Raji (cell line): ENCODE measurements around the gene IDH3G.

Source experiments
- POLR2A ChIP-seq: IDR thresholded peaks from 2 replicates; pipeline ENCODE4 v1.6.1; 2011; ENCODE audit warnings: low read depth, low read length, control low read depth; ENCODE audit not compliant: insufficient read depth

IDH3G gene

GRCh38 chrX:153772316-153773217 lies 21.6 kb downstream of the IDH3G start:
- no peak for TF ChIP-seq POLR2A

DNA sequence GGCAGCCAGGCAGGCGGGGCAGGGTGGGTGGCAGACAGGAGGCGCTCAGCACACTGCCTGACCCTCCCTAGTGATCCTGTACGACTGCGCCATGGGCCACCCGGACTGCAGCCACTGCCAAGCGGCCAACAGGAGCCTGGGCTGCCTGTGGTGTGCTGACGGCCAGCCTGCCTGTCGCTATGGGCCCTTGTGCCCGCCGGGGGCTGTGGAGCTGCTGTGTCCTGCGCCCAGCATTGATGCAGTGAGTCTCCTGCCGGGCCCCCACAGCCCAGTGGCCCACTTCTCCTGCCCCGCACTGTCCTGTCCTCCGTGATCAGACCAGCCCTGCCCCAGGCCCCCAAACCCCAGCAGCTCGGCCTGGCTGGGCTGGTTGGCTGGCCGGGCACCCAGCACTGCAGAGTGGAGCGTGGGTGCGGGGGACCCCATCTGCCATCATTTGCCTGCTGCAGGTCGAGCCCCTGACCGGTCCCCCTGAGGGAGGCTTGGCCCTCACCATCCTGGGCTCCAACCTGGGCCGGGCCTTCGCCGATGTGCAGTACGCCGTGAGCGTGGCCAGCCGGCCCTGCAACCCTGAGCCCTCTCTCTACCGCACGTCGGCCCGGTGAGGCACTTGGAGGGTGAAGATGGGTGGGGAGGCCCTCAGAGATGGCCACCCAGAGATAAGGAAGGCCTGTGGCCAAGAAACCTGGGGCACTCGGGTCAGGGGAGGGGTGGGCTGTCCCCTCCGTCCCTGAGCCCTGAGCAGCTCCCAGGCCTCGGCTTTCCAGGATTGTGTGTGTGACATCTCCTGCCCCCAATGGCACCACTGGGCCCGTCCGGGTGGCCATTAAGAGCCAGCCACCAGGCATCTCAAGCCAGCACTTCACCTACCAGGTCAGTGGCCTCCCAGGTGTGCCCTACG lies 22.5 kb downstream of the IDH3G start:
- no peak for TF ChIP-seq POLR2A

DNA sequence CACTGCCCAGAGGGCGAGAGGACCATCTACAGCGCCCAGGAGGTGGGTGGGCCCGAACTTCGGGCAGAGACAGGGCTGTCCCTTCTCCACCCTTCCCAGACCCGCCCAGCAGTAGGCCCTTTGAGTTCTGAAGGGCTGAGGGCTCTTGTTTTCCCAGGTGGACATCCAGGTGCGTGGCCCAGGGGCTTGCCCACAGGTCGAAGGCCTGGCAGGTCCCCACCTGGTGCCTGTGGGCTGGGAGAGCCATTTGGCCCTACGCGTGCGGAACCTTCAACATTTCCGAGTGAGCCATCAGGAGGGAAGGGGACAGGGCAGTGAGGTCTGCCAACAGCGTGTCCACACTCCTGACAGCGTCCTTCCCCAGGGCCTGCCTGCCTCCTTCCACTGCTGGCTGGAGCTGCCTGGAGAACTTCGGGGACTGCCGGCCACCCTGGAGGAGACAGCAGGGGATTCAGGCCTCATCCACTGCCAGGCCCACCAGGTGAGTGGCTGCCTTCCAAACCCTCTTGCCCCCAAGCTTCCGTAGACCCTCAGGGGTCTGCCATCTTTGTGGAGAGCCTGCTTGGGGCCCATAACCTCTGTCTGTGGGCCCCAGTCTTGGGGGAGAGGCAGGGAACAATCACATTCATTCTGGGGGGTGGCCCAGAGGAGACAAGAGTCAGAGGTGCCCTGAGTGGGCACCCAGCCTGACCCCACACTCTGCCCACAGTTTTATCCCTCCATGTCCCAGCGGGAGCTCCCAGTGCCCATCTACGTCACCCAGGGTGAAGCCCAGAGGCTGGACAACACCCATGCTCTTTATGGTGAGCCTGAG lies 23.4 kb downstream of the IDH3G start:
- no peak for TF ChIP-seq POLR2A

DNA sequence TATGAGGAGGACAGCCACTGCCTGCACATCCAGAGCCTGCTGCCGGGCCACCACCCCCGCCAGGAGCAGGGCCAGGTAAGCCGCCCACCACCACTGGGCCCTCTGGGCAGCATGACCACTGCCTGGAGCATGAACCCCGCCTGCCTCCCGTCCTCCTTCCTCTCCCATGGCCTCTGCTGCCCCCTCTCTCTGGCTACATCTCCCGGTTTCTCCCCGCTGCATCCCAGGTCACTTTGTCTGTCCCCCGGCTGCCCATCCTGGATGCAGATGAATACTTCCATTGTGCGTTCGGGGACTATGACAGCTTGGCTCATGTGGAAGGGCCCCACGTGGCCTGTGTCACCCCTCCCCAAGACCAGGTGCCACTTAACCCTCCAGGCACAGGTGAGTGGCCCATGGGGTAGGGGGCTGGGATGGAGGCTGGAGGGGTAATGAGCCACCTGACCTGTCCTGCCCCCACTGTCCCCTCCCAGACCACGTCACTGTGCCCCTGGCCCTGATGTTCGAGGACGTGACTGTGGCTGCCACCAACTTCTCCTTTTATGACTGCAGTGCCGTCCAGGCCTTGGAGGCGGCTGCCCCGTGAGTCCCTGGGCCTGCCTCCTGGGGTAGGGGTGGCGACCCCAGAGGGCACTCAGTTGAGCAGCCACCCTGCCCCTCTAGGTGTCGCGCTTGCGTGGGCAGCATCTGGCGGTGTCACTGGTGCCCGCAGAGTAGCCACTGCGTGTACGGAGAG lies 24.1 kb downstream of the IDH3G start:
- no peak for TF ChIP-seq POLR2A

- TF ChIP-seq POLR2A, result no peak
Measured at GRCh38 chrX:153769158-153769864, 24.9 kb downstream of the IDH3G start.

- TF ChIP-seq POLR2A, result no peak
Measured at GRCh38 chrX:153768311-153769157, 25.6 kb downstream of the IDH3G start.

DNA sequence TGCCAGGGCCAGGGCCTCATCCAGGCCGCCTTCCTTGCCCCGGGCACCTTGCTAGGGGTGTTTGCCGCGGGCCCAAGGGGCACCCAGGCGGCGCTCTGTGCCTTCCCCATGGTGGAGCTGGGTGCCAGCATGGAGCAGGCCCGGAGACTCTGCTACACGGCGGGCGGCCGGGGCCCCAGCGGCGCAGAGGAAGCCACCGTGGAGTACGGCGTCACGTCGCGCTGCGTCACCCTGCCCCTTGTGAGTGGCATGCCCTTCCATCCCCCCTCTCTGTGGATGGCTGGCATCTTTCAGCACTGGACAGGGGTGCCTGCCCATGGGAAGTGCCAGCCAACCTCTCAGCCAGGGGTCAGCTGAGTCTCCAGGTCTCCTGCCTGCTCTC lies 26.5 kb downstream of the IDH3G start:
- no peak for TF ChIP-seq POLR2A

GRCh38 chrX:153766871-153767673 lies 27.1 kb downstream of the IDH3G start:
- TF ChIP-seq POLR2A, result no peak

DNA sequence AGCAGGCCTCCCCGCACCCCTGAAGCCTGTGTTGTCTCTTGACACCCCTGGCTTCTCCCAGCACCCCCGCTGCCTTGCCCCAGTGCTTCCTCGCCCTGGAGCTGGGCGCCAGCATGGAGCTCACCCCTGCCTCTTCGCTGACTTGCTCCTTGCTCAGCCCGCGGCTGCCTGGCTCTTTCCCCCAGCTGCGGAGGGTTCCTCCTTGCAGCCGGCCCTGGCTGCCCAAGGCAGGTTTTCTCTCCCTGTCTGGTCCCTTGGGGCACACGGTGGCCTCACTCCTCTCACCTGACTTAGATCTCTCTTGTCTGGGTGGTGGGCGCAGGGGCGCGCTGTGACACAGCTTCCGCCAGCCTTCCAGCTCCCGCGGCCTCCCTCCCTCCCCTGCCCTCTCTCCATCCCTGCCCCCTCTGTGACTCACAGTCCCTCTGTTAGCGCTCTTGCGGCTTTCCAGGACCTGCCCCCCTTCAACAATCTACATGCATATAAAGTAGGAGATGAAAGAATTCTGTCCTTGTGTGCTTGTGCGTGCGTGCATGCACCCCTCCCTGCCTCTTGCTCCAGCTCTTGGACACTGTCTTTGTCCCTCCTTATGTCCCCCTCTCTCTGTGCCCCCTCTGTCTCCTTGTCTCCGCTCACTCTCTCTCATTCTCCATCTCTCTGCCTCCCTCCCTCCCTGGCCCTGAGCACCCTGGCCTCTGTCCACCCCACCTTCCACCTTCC lies 27.9 kb downstream of the IDH3G start:
- TF ChIP-seq POLR2A, result no peak

- no peak for TF ChIP-seq POLR2A
Measured at GRCh38 chrX:153765138-153766079, 28.8 kb downstream of the IDH3G start.

GRCh38 chrX:153764786-153765137 lies 29.4 kb downstream of the IDH3G start:
- TF ChIP-seq POLR2A, result no peak
